ENCODE data around the gene C11orf97. TPM values are rescaled to one million over a fixed set of nuclear protein-coding genes. Genes with fewer than 3 reads are reported as not detected.

C11orf97 gene
- total RNA-seq, 1 experiment from 2014 or later = not detected

DNA sequence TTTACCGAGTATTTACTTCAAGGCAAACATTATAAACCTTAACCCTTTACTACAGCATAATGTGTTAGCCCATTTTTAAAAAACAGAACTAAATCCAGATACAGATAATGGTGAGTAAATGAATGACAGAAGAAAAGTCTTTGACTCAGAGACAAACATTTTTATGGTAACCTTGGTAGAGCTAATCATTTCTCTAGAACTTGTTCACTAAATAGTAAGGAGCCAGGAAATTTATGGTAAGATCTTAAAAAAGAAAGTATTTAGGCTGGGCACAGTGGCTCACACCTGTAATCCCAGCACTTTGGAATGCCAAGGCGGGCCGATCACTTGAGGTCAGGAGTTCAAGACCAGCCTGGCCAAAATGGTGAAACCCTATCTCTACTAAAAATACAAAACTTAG lies 19.9 kb downstream of the C11orf97 start:
- H3K79me2 ChIP-seq (ENCODE audit: insufficient read depth, low read length) = no peaks in the 10 kb centered on the region
- H4K20me1 ChIP-seq (ENCODE audit: control insufficient read depth, insufficient read depth, insufficient read length) = no peaks in the 10 kb centered on the region
- H4K5ac ChIP-seq (ENCODE audit: insufficient read length, low read depth, low read length) = no peak overlapping the region
- no peak overlapping the region for H3K18ac ChIP-seq (ENCODE audit: insufficient read length, low read depth, low read length)
- H3K4me1 ChIP-seq (ENCODE audit: insufficient read depth, low read length) = no peaks in the 10 kb centered on the region
- no peaks in the 10 kb centered on the region for H3K9me3 ChIP-seq (ENCODE audit: control insufficient read depth, low read depth, low read length)
- H2BK12ac ChIP-seq (ENCODE audit: insufficient read length, low read depth, low read length) = no peak overlapping the region
- no peaks in the 10 kb centered on the region for H3K23me2 ChIP-seq (ENCODE audit: insufficient read length, low read depth, low read length, poor library complexity, severe bottlenecking)
- no peaks in the 10 kb centered on the region for H3K27me3 ChIP-seq (ENCODE audit: insufficient read depth, low read length)
- H2AK5ac ChIP-seq (ENCODE audit: insufficient read length, low read length) = no peak overlapping the region
- Mint-ChIP-seq H3K36me3 (ENCODE audit: insufficient read depth in 1 of 3, low read depth in 3 of 3) (no peaks in the 10 kb centered on the region), H3K4me1 (no peaks in the 10 kb centered on the region; a peak in 1 of 4 replicates), H3K27ac (no peak overlapping the region), H3K9me3 (no peaks in the 10 kb centered on the region), H3K27me3 (ENCODE audit: low read depth) (peaks cover 8% of the 10 kb centered on the region), H3K4me3 (no peak overlapping the region)
- H3K9ac ChIP-seq (ENCODE audit: extremely low read depth, insufficient read length, low read length) = no peak overlapping the region
- no peak overlapping the region for H3K4ac ChIP-seq (ENCODE audit: low read depth, low read length)
- H4K91ac ChIP-seq (ENCODE audit: insufficient read length, low read depth, low read length) = no peak overlapping the region
- H2BK5ac ChIP-seq (ENCODE audit: insufficient read length, low read length) = no peak overlapping the region
- no peak overlapping the region for H3K14ac ChIP-seq (ENCODE audit: insufficient read depth, low read length)
- H3K27ac ChIP-seq (ENCODE audit: insufficient read length, low read depth, low read length) = no peak overlapping the region
- no peak for DNase-seq
- no peak overlapping the region for H2BK15ac ChIP-seq (ENCODE audit: low read depth, low read length)
- H2BK120ac ChIP-seq (ENCODE audit: low read depth, low read length, poor library complexity, severe bottlenecking) = no peak overlapping the region
- no peak overlapping the region for H3K56ac ChIP-seq (ENCODE audit: insufficient read length, low read depth, low read length)
- TF ChIP-seq, protein P1, sequence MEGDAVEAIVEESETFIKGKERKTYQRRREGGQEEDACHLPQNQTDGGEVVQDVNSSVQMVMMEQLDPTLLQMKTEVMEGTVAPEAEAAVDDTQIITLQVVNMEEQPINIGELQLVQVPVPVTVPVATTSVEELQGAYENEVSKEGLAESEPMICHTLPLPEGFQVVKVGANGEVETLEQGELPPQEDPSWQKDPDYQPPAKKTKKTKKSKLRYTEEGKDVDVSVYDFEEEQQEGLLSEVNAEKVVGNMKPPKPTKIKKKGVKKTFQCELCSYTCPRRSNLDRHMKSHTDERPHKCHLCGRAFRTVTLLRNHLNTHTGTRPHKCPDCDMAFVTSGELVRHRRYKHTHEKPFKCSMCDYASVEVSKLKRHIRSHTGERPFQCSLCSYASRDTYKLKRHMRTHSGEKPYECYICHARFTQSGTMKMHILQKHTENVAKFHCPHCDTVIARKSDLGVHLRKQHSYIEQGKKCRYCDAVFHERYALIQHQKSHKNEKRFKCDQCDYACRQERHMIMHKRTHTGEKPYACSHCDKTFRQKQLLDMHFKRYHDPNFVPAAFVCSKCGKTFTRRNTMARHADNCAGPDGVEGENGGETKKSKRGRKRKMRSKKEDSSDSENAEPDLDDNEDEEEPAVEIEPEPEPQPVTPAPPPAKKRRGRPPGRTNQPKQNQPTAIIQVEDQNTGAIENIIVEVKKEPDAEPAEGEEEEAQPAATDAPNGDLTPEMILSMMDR (conservative IDR thresholded peaks at IDR 0.05) = no peak
- no peak overlapping the region for H3T11ph ChIP-seq (ENCODE audit: low read length)
- H3K79me1 ChIP-seq (ENCODE audit: insufficient read depth, low read depth, low read length, poor library complexity, severe bottlenecking) = no peaks in the 10 kb centered on the region
- no peak overlapping the region for H2BK20ac ChIP-seq (ENCODE audit: low read depth, low read length, poor library complexity, severe bottlenecking)
- no peak overlapping the region for H4K8ac ChIP-seq (replicated peaks; ENCODE audit: insufficient read length, low read depth, low read length)
- WGBS (ENCODE audit: extremely low coverage, insufficient read length, low lambda C conversion rate) = no CpG with 5 or more reads among the region's 3 CpGs
- H3K23ac ChIP-seq (ENCODE audit: insufficient read length, low read depth, low read length) = no peak overlapping the region
- no peak overlapping the region for H2AFZ ChIP-seq (ENCODE audit: low read length)
- no peak overlapping the region for H3K4me2 ChIP-seq (ENCODE audit: insufficient read depth, insufficient read length, low read length)

All from H9 (cell line).